IMR-90 (cell line): Measurements from ENCODE around the gene SLC17A4. TPM values are rescaled to one million over a fixed set of nuclear protein-coding genes. Genes with fewer than 3 reads are reported as not detected.

ENCODE experiments used
- ATAC-seq: fragments of 200-7000 bp; cut with Tn5 transposase; 2 replicates; pipeline ENCODE4 v1.9.1; 2020; ENCODE audit warnings: low read depth, mild to moderate bottlenecking, moderate library complexity
- BruUV-seq: library from RNA; stranded (reverse); fragments of 400-500 nt; replicated peaks from 2 replicates; lab custom pipeline; 2021; lab: Mats Ljungman, UMichigan
- CTCF ChIA-PET: fragments of 300-600 bp; formaldehyde crosslinking; extraction: SDS; loops from one replicate; lab custom pipeline; 2021; ENCODE audit warnings: antibody characterized with exemption; lab: Yijun Ruan, JAX
- POLR2A ChIA-PET: fragments of 300-600 bp; sonication (Branson Sonifier 250); formaldehyde crosslinking; loops from one replicate; lab custom pipeline; 2022; ENCODE audit warnings: antibody characterized with exemption; ENCODE audit not compliant: unreplicated experiment; lab: Charles Lee
- DNase-seq: peaks from one replicate; pipeline ENCODE4 v3.0.0; 2013
- H2AFZ ChIP-seq: replicated peaks from 2 replicates; pipeline ENCODE3; 2013; ENCODE audit warnings: low read length, mild to moderate bottlenecking; ENCODE audit not compliant: poor library complexity
- H2AK5ac ChIP-seq: 2 replicates; pipeline ENCODE4 v1.6.1; 2013; ENCODE audit warnings: low read depth, low read length, inconsistent platforms
- H2AK9ac ChIP-seq: replicated peaks from 2 replicates; pipeline ENCODE3; 2013; ENCODE audit warnings: mild to moderate bottlenecking, low read depth, low read length, moderate library complexity; ENCODE audit not compliant: poor library complexity
- H2BK120ac ChIP-seq: 2 replicates; pipeline ENCODE4 v1.6.1; 2013; ENCODE audit warnings: low read depth, low read length, inconsistent platforms
- H2BK15ac ChIP-seq: 3 replicates; pipeline ENCODE4 v1.6.1; 2013; ENCODE audit warnings: low read depth, low read length, inconsistent platforms
- H2BK20ac ChIP-seq: 2 replicates; pipeline ENCODE4 v1.6.1; 2013; ENCODE audit warnings: low read depth, mild to moderate bottlenecking, inconsistent platforms, low read length, moderate library complexity
- H2BK5ac ChIP-seq: 2 replicates; pipeline ENCODE4 v1.6.1; 2013; ENCODE audit warnings: mild to moderate bottlenecking, low read depth, low read length, inconsistent platforms; ENCODE audit not compliant: poor library complexity, severe bottlenecking
- H3K14ac ChIP-seq: replicated peaks from 2 replicates; pipeline ENCODE4 v1.6.1; 2013; ENCODE audit warnings: low read depth, low read length, inconsistent platforms
- H3K18ac ChIP-seq: 2 replicates; pipeline ENCODE4 v1.6.1; 2013; ENCODE audit warnings: low read depth, low read length, control low read depth
- H3K23ac ChIP-seq: 2 replicates; pipeline ENCODE4 v1.6.1; 2013; ENCODE audit warnings: low read depth, low read length, inconsistent platforms
- H3K27ac ChIP-seq: 2 replicates; pipeline ENCODE4 v1.5.1; 2013; ENCODE audit warnings: mild to moderate bottlenecking, control low read depth, low read length; ENCODE audit not compliant: insufficient read depth
- H3K27me3 ChIP-seq: 2 replicates; pipeline ENCODE4 v1.6.1; 2013; ENCODE audit warnings: low read length; ENCODE audit not compliant: control insufficient read depth, insufficient read depth
- H3K36me3 ChIP-seq: 2 replicates; pipeline ENCODE4 v1.6.1; 2013; ENCODE audit warnings: low read length, mixed read lengths; ENCODE audit not compliant: control insufficient read depth, insufficient read depth
- H3K4ac ChIP-seq: 2 replicates; pipeline ENCODE4 v1.6.1; 2013; ENCODE audit warnings: low read depth, low read length, inconsistent platforms
- H3K4me1 ChIP-seq: 2 replicates; pipeline ENCODE4 v1.6.1; 2013; ENCODE audit warnings: low read length, mixed read lengths; ENCODE audit not compliant: control insufficient read depth, insufficient read depth
- H3K4me2 ChIP-seq: 2 replicates; pipeline ENCODE4 v1.6.1; 2013; ENCODE audit warnings: low read depth, mild to moderate bottlenecking, control low read depth, low read length, moderate library complexity
- H3K4me3 ChIP-seq: 2 replicates; pipeline ENCODE4 v1.5.1; 2013; ENCODE audit warnings: low read depth, mild to moderate bottlenecking, control low read depth, low read length, moderate library complexity; ENCODE audit not compliant: insufficient read depth
- H3K56ac ChIP-seq: 2 replicates; pipeline ENCODE4 v1.6.1; 2013; ENCODE audit warnings: low read length, inconsistent platforms; ENCODE audit not compliant: insufficient read depth; ENCODE audit errors: extremely low read depth
- H3K79me1 ChIP-seq, 2 experiments: 2 replicates each; pipeline ENCODE4 v1.6.1; 2013; ENCODE audit warnings: low read length in 2 of 2, inconsistent platforms in 1 of 2, low read depth in 1 of 2
- H3K9ac ChIP-seq: 2 replicates; pipeline ENCODE4 v1.6.1; 2013; ENCODE audit warnings: low read depth, low read length, control low read depth
- H3K9me1 ChIP-seq: 2 replicates; pipeline ENCODE4 v1.6.1; 2013; ENCODE audit warnings: low read length, inconsistent platforms; ENCODE audit not compliant: insufficient read depth
- H3K9me3 ChIP-seq: 2 replicates; pipeline ENCODE4 v1.6.1; 2013; ENCODE audit warnings: low read length; ENCODE audit not compliant: control insufficient read depth, insufficient read depth
- H4K20me1 ChIP-seq: 2 replicates; pipeline ENCODE4 v1.6.1; 2013; ENCODE audit warnings: low read length, inconsistent platforms; ENCODE audit not compliant: insufficient read depth
- H4K5ac ChIP-seq: 2 replicates; pipeline ENCODE4 v1.6.1; 2013; ENCODE audit warnings: mild to moderate bottlenecking, low read depth, low read length, control low read depth
- H4K8ac ChIP-seq, 2 experiments: 2 replicates each; pipeline ENCODE4 v1.6.1; 2013; ENCODE audit warnings: low read depth in 2 of 2, low read length in 2 of 2, control low read depth in 1 of 2, inconsistent platforms in 1 of 2
- H4K91ac ChIP-seq: 2 replicates; pipeline ENCODE4 v1.6.1; 2013; ENCODE audit warnings: low read depth, low read length, inconsistent platforms; ENCODE audit not compliant: insufficient read depth
- BHLHE40 ChIP-seq: fragments of 150-350 bp; IDR thresholded peaks from 2 replicates; pipeline ENCODE4 v1.6.1; 2016; ENCODE audit warnings: mild to moderate bottlenecking, low read depth, low read length
- CEBPB ChIP-seq: IDR thresholded peaks from 2 replicates; pipeline ENCODE4 v1.6.1; 2012; ENCODE audit warnings: low read depth, low read length, improper control_type of control experiment
- CHD1 ChIP-seq: IDR thresholded peaks from 2 replicates; pipeline ENCODE4 v1.6.1; 2012; ENCODE audit warnings: low read depth, low read length, improper control_type of control experiment
- MAFK ChIP-seq: IDR thresholded peaks from 2 replicates; pipeline ENCODE4 v1.6.1; 2012; ENCODE audit warnings: low read depth, low read length, improper control_type of control experiment
- NFE2L2 ChIP-seq: fragments of 150-350 bp; IDR thresholded peaks from 2 replicates; pipeline ENCODE4 v1.6.1; 2016; ENCODE audit warnings: low read depth, mild to moderate bottlenecking, low read length
- RAD21 ChIP-seq: IDR thresholded peaks from 2 replicates; pipeline ENCODE4 v1.6.1; 2012; ENCODE audit warnings: low read length, improper control_type of control experiment
- RFX5 ChIP-seq: IDR thresholded peaks from 2 replicates; pipeline ENCODE4 v1.8.0; 2012; ENCODE audit warnings: low read depth, mild to moderate bottlenecking, low read length, moderate library complexity
- SMC3 ChIP-seq: fragments of 150-350 bp; IDR thresholded peaks from 2 replicates; pipeline ENCODE4 v1.6.1; 2016; ENCODE audit warnings: low read depth, mild to moderate bottlenecking, antibody characterized with exemption, low read length, moderate library complexity
- WGBS, 2 experiments: methylation state at CpG; one replicate each; pipeline versions ENCODE4 v1.1.5 to v1.1.7; 2013; ENCODE audit warnings: missing lambda C conversion rate in 2 of 2; ENCODE audit not compliant: insufficient read length in 1 of 2; ENCODE audit errors: extremely low coverage in 2 of 2; 5-methylcytosine and 5-hydroxymethylcytosine counted together
- dilution Hi-C: fragments of 300-500 bp; cut with HindIII; formaldehyde crosslinking; loops from one replicate; pipeline ENCODE4 v1.14.3; 2018; ENCODE audit warnings: low sequenced_read_pairs; ENCODE audit not compliant: unreplicated experiment
- in situ Hi-C: fragments of 300-500 bp; cut with MboI; formaldehyde crosslinking; loops from 3 replicates; pipeline ENCODE4 v1.14.3; 2019; ENCODE audit warnings: low sequenced_read_pairs, inconsistent platforms, mixed read lengths
- intact Hi-C: fragments of 100-400 bp; cut with micrococcal nuclease; formaldehyde crosslinking; loops from 2 replicates; pipeline ENCODE4 v1.10.0; 2022
- polyA plus RNA-seq, 3 experiments: library from polyadenylated mRNA; depleted of rRNA; stranded (reverse); fragments of >200 nt; gene quantifications; 2 replicates each; pipeline ENCODE4 v1.2.3, GENCODE V29; 2012; ENCODE audit warnings: low replicate concordance in 1 of 3
- total RNA-seq: library from RNA; depleted of rRNA; stranded (reverse); fragments of >200 nt; gene quantifications from 2 replicates; pipeline ENCODE4 v1.2.3, GENCODE V29; 2012
- TF ChIP-seq, protein P1 (sequence below): fragments of 150-350 bp; IDR thresholded peaks from 2 replicates; pipeline ENCODE4 v1.6.1; 2016; ENCODE audit warnings: low read depth, mild to moderate bottlenecking, low read length, moderate library complexity, borderline replicate concordance
- TF ChIP-seq, protein P2 (sequence below): conservative IDR thresholded peaks from 2 replicates; pipeline ENCODE4 v1.5.1; 2012; ENCODE audit warnings: mild to moderate bottlenecking, low read depth, low read length, improper control_type of control experiment

Gene SLC17A4
- total and polyA plus RNA-seq, 2 of the 4 experiments (the other 2 are of a cell fraction): not detected

DNA sequence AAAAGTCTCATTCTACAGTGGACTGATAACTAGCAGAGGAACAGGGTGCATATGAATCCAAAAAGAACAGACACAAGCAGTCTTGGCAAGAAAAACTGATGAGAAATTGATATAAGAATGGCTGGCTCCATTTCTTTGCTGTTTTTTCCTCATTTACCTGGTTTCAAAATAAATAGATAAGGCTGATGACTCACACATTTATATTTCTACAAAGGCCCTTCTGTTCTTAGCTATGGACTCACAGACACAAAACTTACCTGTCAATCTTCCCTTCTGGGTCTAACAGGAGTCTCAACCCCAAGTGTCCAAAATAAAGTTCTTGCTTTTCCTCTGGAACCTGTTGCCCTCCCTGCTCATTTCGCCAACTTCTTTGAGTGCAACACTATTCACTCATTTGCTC, 941 bp downstream of the SLC17A4 start:
- ChIA-PET POLR2A (no interaction called here), CTCF (no interaction called here)
- H3K27ac ChIP-seq: no peak overlapping the region
- H3K56ac ChIP-seq: no peak overlapping the region
- no peak overlapping the region for H3K9ac ChIP-seq
- TF ChIP-seq SMC3: no peak
- TF ChIP-seq RFX5: no peak
- no peak for TF ChIP-seq CHD1
- TF ChIP-seq, protein P1, sequence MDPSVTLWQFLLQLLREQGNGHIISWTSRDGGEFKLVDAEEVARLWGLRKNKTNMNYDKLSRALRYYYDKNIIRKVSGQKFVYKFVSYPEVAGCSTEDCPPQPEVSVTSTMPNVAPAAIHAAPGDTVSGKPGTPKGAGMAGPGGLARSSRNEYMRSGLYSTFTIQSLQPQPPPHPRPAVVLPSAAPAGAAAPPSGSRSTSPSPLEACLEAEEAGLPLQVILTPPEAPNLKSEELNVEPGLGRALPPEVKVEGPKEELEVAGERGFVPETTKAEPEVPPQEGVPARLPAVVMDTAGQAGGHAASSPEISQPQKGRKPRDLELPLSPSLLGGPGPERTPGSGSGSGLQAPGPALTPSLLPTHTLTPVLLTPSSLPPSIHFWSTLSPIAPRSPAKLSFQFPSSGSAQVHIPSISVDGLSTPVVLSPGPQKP: no peak
- TF ChIP-seq BHLHE40: no peak
- no peak for TF ChIP-seq NFE2L2
- TF ChIP-seq CEBPB: no peak
- TF ChIP-seq, protein P2, sequence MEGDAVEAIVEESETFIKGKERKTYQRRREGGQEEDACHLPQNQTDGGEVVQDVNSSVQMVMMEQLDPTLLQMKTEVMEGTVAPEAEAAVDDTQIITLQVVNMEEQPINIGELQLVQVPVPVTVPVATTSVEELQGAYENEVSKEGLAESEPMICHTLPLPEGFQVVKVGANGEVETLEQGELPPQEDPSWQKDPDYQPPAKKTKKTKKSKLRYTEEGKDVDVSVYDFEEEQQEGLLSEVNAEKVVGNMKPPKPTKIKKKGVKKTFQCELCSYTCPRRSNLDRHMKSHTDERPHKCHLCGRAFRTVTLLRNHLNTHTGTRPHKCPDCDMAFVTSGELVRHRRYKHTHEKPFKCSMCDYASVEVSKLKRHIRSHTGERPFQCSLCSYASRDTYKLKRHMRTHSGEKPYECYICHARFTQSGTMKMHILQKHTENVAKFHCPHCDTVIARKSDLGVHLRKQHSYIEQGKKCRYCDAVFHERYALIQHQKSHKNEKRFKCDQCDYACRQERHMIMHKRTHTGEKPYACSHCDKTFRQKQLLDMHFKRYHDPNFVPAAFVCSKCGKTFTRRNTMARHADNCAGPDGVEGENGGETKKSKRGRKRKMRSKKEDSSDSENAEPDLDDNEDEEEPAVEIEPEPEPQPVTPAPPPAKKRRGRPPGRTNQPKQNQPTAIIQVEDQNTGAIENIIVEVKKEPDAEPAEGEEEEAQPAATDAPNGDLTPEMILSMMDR: no peak
- no peak for TF ChIP-seq RAD21
- TF ChIP-seq MAFK: no peak
- H4K8ac ChIP-seq: no peak overlapping the region
- no peak overlapping the region for H3K18ac ChIP-seq
- H2BK5ac ChIP-seq: no peak overlapping the region
- H3K79me1 ChIP-seq: no peaks in the 10 kb centered on the region
- no TSS peak for BruUV-seq
- H2BK15ac ChIP-seq: no peak overlapping the region
- H4K91ac ChIP-seq: no peak overlapping the region
- no peak overlapping the region for H2AK5ac ChIP-seq
- H4K5ac ChIP-seq: no peak overlapping the region
- ATAC-seq (no peak), DNase-seq (no peak)
- no peak overlapping the region for H3K4ac ChIP-seq
- no peak overlapping the region for H2BK20ac ChIP-seq
- H3K9me3 ChIP-seq: no peaks in the 10 kb centered on the region
- H3K4me1 ChIP-seq: no peaks in the 10 kb centered on the region
- in situ Hi-C loops (no loop called here), dilution Hi-C loops (no loop called here), intact Hi-C loops (no loop called here)
- H3K9me1 ChIP-seq: no peaks in the 10 kb centered on the region
- H4K20me1 ChIP-seq: no peaks in the 10 kb centered on the region
- no peaks in the 10 kb centered on the region for H3K36me3 ChIP-seq
- WGBS, 2 experiments: 73% methylated on average over 1 of the region's 1 CpG; no CpG with 5 or more reads in 1 of the 2 experiments
- no peaks in the 10 kb centered on the region for H3K27me3 ChIP-seq
- no peak overlapping the region for H3K4me2 ChIP-seq
- H2BK120ac ChIP-seq: no peak overlapping the region
- H3K23ac ChIP-seq: no peak overlapping the region
- H2AFZ ChIP-seq: no peak overlapping the region
- no peak overlapping the region for H3K14ac ChIP-seq
- H3K4me3 ChIP-seq: no peak overlapping the region
- H2AK9ac ChIP-seq: no peak overlapping the region
